Endodermal cell (in vitro differentiated cells): ENCODE results near the gene UHRF1. TPM values are rescaled to one million over a fixed set of nuclear protein-coding genes. Genes with fewer than 3 reads are reported as not detected.
A peak's percentile ranks its signal among the peaks of the same experiment; 100 is the strongest.

Experiments used
- DNase-seq: peaks from one replicate; pipeline ENCODE4 v3.0.0-alpha.2; 2017
- H3K27ac ChIP-seq: 2 replicates; pipeline ENCODE4 v1.5.1; 2013; ENCODE audit warnings: mild to moderate bottlenecking, low read depth, low read length, moderate library complexity
- H3K27me3 ChIP-seq: 2 replicates; pipeline ENCODE4 v1.6.1; 2013; ENCODE audit warnings: mild to moderate bottlenecking, low read length, moderate library complexity; ENCODE audit not compliant: insufficient read depth, control insufficient read depth, poor library complexity, severe bottlenecking
- H3K36me3 ChIP-seq: 2 replicates; pipeline ENCODE4 v1.7.0; 2013; ENCODE audit warnings: mild to moderate bottlenecking, low read length, moderate library complexity; ENCODE audit not compliant: control insufficient read depth, insufficient read depth
- H3K4me1 ChIP-seq: one replicate; pipeline ENCODE4 v1.7.0; 2013; ENCODE audit warnings: low read length; ENCODE audit not compliant: control insufficient read depth, insufficient read depth
- H3K4me3 ChIP-seq: 2 replicates; pipeline ENCODE4 v1.5.1; 2013; ENCODE audit warnings: mild to moderate bottlenecking, low read length, moderate library complexity
- H3K9ac ChIP-seq: 2 replicates; pipeline ENCODE4 v1.6.1; 2013; ENCODE audit warnings: mild to moderate bottlenecking, low read length, moderate library complexity; ENCODE audit not compliant: poor library complexity, severe bottlenecking; ENCODE audit errors: extremely low read depth
- H3K9me3 ChIP-seq: 2 replicates; pipeline ENCODE4 v1.6.1; 2013; ENCODE audit warnings: mild to moderate bottlenecking, low read length, moderate library complexity; ENCODE audit not compliant: control insufficient read depth
- H3K27ac Mint-ChIP-seq: 2 replicates; pipeline ENCODE4 v1.8.0; 2020; ENCODE audit warnings: mixed read lengths
- H3K27me3 Mint-ChIP-seq: 2 replicates; pipeline ENCODE4 v1.8.0; 2021; ENCODE audit warnings: mild to moderate bottlenecking, mixed read lengths; ENCODE audit not compliant: insufficient read depth
- H3K36me3 Mint-ChIP-seq: 2 replicates; pipeline ENCODE4 v1.8.0; 2020; ENCODE audit warnings: low read depth, mixed read lengths
- H3K4me1 Mint-ChIP-seq: 2 replicates; pipeline ENCODE4 v1.8.0; 2020; ENCODE audit warnings: mixed read lengths
- H3K4me3 Mint-ChIP-seq: 2 replicates; pipeline ENCODE4 v1.8.0; 2020; ENCODE audit warnings: mild to moderate bottlenecking, moderate library complexity, mixed read lengths
- H3K9me3 Mint-ChIP-seq: 2 replicates; pipeline ENCODE4 v1.8.0; 2020; ENCODE audit warnings: mild to moderate bottlenecking, mixed read lengths
- CTCF ChIP-seq: fragments of 200-600 bp; sonication (generic); conservative IDR thresholded peaks from 2 replicates; pipeline ENCODE4 v1.5.0; 2021; ENCODE audit warnings: antibody characterized with exemption, mild to moderate bottlenecking
- WGBS, 2 experiments: methylation state at CpG; one replicate each; pipeline versions ENCODE4 v1.1.5 to v1.1.7; 2013; ENCODE audit warnings: missing lambda C conversion rate in 2 of 2, mixed read lengths in 1 of 2; ENCODE audit not compliant: insufficient coverage in 1 of 2, insufficient read length in 1 of 2; 5-methylcytosine and 5-hydroxymethylcytosine counted together
- total RNA-seq, 2 donors: library from RNA; stranded (reverse); fragmentation: NEBNext Ultra II Directional in 1 of 2; extraction: Animal tissue kit (Norgen Biotek cat#: 25700) in 1 of 2; gene quantifications; 2 replicates in 1 of 2; 3 replicates in 1 of 2; pipeline ENCODE4 v1.2.1, GENCODE V29; 2021

The UHRF1 gene
- total RNA-seq, 2 donors from 2014 or later: 54.6 to 59.4 TPM

GRCh38 chr19:4983346-4984105 is 74.2 kb downstream of the UHRF1 start:
- Histone ChIP-seq H3K9ac (no peak overlapping the region), H3K27ac (no peak overlapping the region), H3K27me3 (no peaks in the 10 kb centered on the region), H3K36me3 (no peaks in the 10 kb centered on the region), H3K9me3 (no peaks in the 10 kb centered on the region), H3K4me3 (no peak overlapping the region), H3K4me1 (peaks cover 10% of the 10 kb centered on the region)
- Mint-ChIP-seq H3K4me1 (peaks cover 20% of the 10 kb centered on the region), H3K27ac (peak overlapping the region; percentile 48), H3K36me3 (no peaks in the 10 kb centered on the region), H3K27me3 (no peaks in the 10 kb centered on the region), H3K4me3 (no peak overlapping the region), H3K9me3 (no peaks in the 10 kb centered on the region)
- 90 to 100% methylated on average over 9 to 23 of the region's 23 CpGs for WGBS, 2 experiments
- no peak for TF ChIP-seq CTCF
- no peak for DNase-seq

- Mint-ChIP-seq H3K36me3 (no peaks in the 10 kb centered on the region), H3K27ac (peak overlapping the region; percentile 48), H3K4me3 (no peak overlapping the region), H3K4me1 (peaks cover 20% of the 10 kb centered on the region), H3K9me3 (no peaks in the 10 kb centered on the region), H3K27me3 (no peaks in the 10 kb centered on the region)
- Histone ChIP-seq H3K9me3 (no peaks in the 10 kb centered on the region), H3K9ac (no peak overlapping the region), H3K4me1 (peaks cover 10% of the 10 kb centered on the region), H3K36me3 (no peaks in the 10 kb centered on the region), H3K27ac (no peak overlapping the region), H3K4me3 (no peak overlapping the region), H3K27me3 (no peaks in the 10 kb centered on the region)
- DNase-seq: no peak
- 92 to 100% methylated on average over 2 to 7 of the region's 7 CpGs for WGBS, 2 experiments
- no peak for TF ChIP-seq CTCF
Observed at GRCh38 chr19:4984106-4984380, 74.7 kb downstream of the UHRF1 start.

- no peak overlapping the region for H3K4me3 Mint-ChIP-seq
- H3K4me1 Mint-ChIP-seq: peaks cover 20% of the 10 kb centered on the region
- H3K9me3 Mint-ChIP-seq: no peaks in the 10 kb centered on the region
- H3K36me3 Mint-ChIP-seq: no peaks in the 10 kb centered on the region
- peak overlapping the region; percentile 44 for H3K27ac Mint-ChIP-seq
- Histone ChIP-seq H3K9ac (no peak overlapping the region), H3K4me3 (no peak overlapping the region), H3K27me3 (no peaks in the 10 kb centered on the region), H3K36me3 (no peaks in the 10 kb centered on the region), H3K9me3 (no peaks in the 10 kb centered on the region), H3K27ac (no peak overlapping the region), H3K4me1 (peaks cover 10% of the 10 kb centered on the region)
- no peaks in the 10 kb centered on the region for H3K27me3 Mint-ChIP-seq
- no peak for TF ChIP-seq CTCF
- 88 to 91% methylated on average over 16 to 18 of the region's 18 CpGs for WGBS, 2 experiments
- DNase-seq: no peak
Observed at GRCh38 chr19:4984438-4984990, 75.2 kb downstream of the UHRF1 start.
